Peyer's patch (tissue), 4 donors: Measurements from ENCODE around the gene SUPT3H.

Source experiments
- CTCF ChIP-seq, 6 experiments: fragments of 450-650 bp in 4 of 6; fragments of 200-600 bp in 2 of 6; sonication (generic) in 1 of 6; IDR thresholded peaks; one replicate each; pipeline ENCODE4 v1.5.1; 2017 to 2019; ENCODE audit warnings: antibody characterized with exemption in 6 of 6, mild to moderate bottlenecking in 3 of 6, moderate library complexity in 1 of 6
- POLR2A ChIP-seq, 2 donors: fragments of 450-650 bp; IDR thresholded peaks; one replicate each; pipeline ENCODE4 v1.5.1; 2017; ENCODE audit warnings: antibody characterized with exemption in 2 of 2, mild to moderate bottlenecking in 2 of 2, moderate library complexity in 2 of 2

GRCh38 chr6:44797746-44798145, 580.0 kb downstream of the SUPT3H start:
- TF ChIP-seq POLR2A (IDR thresholded peaks at IDR 0.05) (no peak), CTCF (IDR thresholded peaks at IDR 0.05) (no peak)
